ENCODE measurements around the gene PFKL. TPM values are rescaled to one million over a fixed set of nuclear protein-coding genes. Genes with fewer than 3 reads are reported as not detected.

Gene PFKL
- total and polyA plus RNA-seq, 12 donors = 16.6 to 123 (median 94.1) TPM

DNA sequence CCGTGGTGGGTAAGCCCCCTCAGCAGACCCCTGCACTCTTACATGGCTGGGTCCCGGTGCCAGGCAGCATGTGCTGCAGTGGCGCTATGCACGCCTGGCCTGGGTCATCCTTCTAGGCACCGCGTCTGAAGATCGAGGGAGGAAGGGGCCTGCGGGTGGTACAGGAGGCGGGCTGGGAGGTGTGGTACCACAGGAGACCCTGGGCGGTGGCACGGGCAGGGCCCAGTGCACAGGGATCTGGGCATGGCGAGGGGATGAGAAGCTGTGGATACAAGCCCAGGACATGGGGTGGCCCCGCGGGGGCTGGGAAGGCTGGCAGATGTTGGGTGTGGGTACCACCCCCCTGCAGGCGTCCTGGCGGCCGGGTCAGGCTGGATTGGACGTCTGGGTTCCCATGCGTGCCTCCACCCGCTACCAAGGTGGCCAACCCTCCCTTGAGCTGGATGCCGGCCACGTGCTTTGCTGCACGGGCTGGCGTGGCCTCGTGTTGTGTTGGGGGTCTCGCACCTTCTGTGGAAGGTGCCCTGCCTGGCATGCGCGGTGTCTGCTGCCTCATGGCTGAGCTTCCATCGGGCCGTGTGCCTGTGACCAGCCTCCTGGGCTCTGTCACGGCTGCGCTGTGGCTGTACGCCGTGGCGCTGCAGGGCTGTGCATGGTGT, 19.7 kb downstream of the PFKL start:
- Histone ChIP-seq H3K36me3 (replicated peaks in 1 of 2) (peaks cover 0 to 61% of the 10 kb centered on the region in 2 donors), H3K4me3 (no peak overlapping the region), H3K27me3 (no peaks in the 10 kb centered on the region), H3K4me1 (replicated peaks in 1 of 2) (no peaks in the 10 kb centered on the region), H3K27ac (no peak overlapping the region), H3K9me3 (replicated peaks in 1 of 3) (no peaks in the 10 kb centered on the region)
- TF ChIP-seq, protein P1, sequence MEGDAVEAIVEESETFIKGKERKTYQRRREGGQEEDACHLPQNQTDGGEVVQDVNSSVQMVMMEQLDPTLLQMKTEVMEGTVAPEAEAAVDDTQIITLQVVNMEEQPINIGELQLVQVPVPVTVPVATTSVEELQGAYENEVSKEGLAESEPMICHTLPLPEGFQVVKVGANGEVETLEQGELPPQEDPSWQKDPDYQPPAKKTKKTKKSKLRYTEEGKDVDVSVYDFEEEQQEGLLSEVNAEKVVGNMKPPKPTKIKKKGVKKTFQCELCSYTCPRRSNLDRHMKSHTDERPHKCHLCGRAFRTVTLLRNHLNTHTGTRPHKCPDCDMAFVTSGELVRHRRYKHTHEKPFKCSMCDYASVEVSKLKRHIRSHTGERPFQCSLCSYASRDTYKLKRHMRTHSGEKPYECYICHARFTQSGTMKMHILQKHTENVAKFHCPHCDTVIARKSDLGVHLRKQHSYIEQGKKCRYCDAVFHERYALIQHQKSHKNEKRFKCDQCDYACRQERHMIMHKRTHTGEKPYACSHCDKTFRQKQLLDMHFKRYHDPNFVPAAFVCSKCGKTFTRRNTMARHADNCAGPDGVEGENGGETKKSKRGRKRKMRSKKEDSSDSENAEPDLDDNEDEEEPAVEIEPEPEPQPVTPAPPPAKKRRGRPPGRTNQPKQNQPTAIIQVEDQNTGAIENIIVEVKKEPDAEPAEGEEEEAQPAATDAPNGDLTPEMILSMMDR (IDR thresholded peaks at IDR 0.05) = no peak
- no peak for TF ChIP-seq POLR2A (IDR thresholded peaks at IDR 0.05)
- intact Hi-C loops (cut with DNase I) = loop anchor here in 1 of 2 donors (10.0 kb wide), 1 partner anchor 145 kb away; no protein-coding TSS in a partner anchor
- 92 to 96% (median 94%) methylated on average over 22 to 35 of the region's 35 CpGs for WGBS, 4 donors
- no peak for DNase-seq

DNA sequence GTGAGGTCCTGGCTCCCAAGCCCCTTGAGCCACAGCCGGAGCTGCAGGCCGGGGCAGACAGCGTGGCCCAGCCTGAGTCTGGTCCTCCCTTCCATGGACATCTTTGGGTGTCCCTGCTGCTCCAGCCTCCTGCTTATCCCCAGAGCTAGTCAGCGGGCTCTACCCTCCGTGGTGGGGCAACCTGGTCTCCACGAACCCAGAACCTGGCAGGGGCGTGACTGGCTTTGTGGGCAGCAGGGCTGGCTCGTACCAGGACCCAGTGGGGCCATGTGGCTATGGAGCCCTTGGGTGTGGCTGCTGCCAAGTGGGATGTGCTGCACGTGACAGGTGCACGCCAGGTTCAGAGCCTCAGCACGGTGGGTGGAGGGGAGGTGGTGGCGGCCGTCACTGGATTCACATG, 21.0 kb downstream of the PFKL start:
- H3K9me3 ChIP-seq (replicated peaks in 1 of 3) = no peaks in the 10 kb centered on the region
- intact Hi-C loops (cut with DNase I) = loop anchor here in 1 of 2 donors (10.0 kb wide), 1 partner anchor 144 kb away; no protein-coding TSS in a partner anchor
- no peak for DNase-seq
- no peaks in the 10 kb centered on the region for H3K4me1 ChIP-seq (replicated peaks in 1 of 2)
- peaks cover 0 to 72% of the 10 kb centered on the region in 2 donors for H3K36me3 ChIP-seq (replicated peaks in 1 of 2)
- 60 to 98% (median 97%) methylated on average over 1 to 13 of the region's 13 CpGs for WGBS, 4 donors
- no peak overlapping the region for H3K27ac ChIP-seq
- H3K27me3 ChIP-seq = no peaks in the 10 kb centered on the region
- no peak for TF ChIP-seq POLR2A (IDR thresholded peaks at IDR 0.05)
- TF ChIP-seq, protein P1 (IDR thresholded peaks at IDR 0.05) = no peak
- H3K4me3 ChIP-seq = no peak overlapping the region

DNA sequence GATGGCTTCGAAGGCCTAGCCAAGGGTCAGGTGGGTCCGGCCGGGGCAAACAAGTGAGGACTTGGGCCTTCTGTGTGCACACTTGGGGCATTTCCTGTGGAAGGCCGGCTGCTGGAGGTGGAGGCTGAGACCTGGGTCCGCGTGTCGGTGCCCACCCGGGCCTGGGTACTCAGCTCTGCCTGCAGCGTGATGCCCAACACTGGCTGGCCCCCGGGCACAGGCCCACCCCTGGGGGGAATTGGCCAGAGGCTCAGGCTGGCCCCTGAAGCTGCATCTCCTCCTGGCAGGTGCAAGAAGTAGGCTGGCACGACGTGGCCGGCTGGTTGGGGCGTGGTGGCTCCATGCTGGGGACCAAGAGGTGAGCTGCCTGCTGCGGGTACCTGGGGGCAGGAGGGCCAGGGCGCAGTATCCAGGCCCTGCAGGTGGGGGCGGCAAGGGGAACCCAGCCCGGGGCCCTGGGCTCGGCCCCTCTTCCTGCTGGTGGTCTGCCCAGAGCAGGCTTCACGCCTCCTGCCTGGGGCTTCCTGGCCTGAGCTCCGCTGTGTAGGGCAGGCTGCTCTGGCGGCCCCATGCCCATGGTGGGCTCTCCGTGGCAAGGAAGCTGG, 22.1 kb downstream of the PFKL start:
- no peak for DNase-seq
- Histone ChIP-seq H3K4me3 (no peak overlapping the region), H3K4me1 (replicated peaks in 1 of 2) (no peaks in the 10 kb centered on the region), H3K9me3 (replicated peaks in 1 of 3) (no peaks in the 10 kb centered on the region), H3K27me3 (no peaks in the 10 kb centered on the region), H3K27ac (no peak overlapping the region), H3K36me3 (replicated peaks in 1 of 2) (peaks cover 0 to 69% of the 10 kb centered on the region in 2 donors)
- intact Hi-C loops (cut with DNase I) = loop anchor here in 1 of 2 donors (10.0 kb wide), 1 partner anchor 143 kb away; no protein-coding TSS in a partner anchor
- 88 to 96% (median 93%) methylated on average over 3 to 23 of the region's 23 CpGs for WGBS, 4 donors
- no peak for TF ChIP-seq POLR2A (IDR thresholded peaks at IDR 0.05)
- TF ChIP-seq, protein P1 (IDR thresholded peaks at IDR 0.05) = no peak

DNA sequence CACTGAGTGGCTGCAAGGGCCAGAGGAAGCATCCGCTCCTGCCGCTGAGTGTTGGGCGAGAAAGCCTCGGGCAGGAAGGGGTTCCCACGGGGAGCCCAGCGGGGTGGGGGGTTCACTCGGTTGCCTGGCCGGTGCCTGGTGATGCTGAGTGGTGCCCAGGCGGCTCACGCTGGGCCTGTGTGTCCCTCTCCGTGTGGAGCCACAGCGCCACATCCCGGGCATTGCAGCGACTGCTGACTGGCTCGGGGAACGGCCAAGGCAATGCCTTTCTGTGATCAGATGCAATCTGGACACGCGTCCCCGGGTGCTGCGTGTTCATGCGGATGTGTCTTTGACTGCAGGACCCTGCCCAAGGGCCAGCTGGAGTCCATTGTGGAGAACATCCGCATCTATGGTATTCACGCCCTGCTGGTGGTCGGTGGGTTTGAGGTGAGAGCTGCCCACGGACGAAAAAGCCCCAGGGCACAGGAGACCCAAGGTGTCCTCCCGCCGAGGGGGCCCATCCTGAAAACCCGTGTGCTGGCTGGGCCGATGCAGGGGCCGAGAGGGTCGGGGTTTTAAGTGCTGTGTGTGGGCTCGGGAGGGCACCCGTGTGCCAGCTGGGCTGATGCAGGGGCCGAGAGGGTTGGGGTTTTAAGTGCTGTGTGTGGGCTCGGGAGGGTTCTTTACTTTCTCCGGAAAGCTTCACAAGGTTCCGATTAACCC, 22.9 kb downstream of the PFKL start:
- intact Hi-C loops (cut with DNase I) = loop anchor here in 1 of 2 donors (10.0 kb wide), 1 partner anchor 142 kb away; no protein-coding TSS in a partner anchor
- H3K36me3 ChIP-seq (replicated peaks in 1 of 2) = peaks cover 0 to 61% of the 10 kb centered on the region in 2 donors
- no peak for TF ChIP-seq POLR2A (IDR thresholded peaks at IDR 0.05)
- TF ChIP-seq, protein P1 (IDR thresholded peaks at IDR 0.05) = no peak
- no peaks in the 10 kb centered on the region for H3K9me3 ChIP-seq (replicated peaks in 1 of 3)
- H3K4me3 ChIP-seq = no peak overlapping the region
- no peaks in the 10 kb centered on the region for H3K27me3 ChIP-seq
- H3K27ac ChIP-seq = no peak overlapping the region
- no peak for DNase-seq
- H3K4me1 ChIP-seq (replicated peaks in 1 of 2) = no peaks in the 10 kb centered on the region
- 92 to 95% (median 93%) methylated on average over 19 to 38 of the region's 38 CpGs for WGBS, 4 donors

All from adrenal gland (tissue), 12 donors.